ENCODE measurements around the gene PROK1.

GRCh38 chr1:110428946-110429345, 22.0 kb upstream of the PROK1 start:
- TF ChIP-seq CTCF (IDR thresholded peaks at IDR 0.05; ENCODE audit: low read length), result no peak
- TF ChIP-seq EZH2 (IDR thresholded peaks at IDR 0.05; ENCODE audit: borderline replicate concordance, low read length), result no peak
